HCEC 1CT (cell line): ENCODE measurements around the gene DNAH3.
A peak's percentile ranks its signal among the peaks of the same experiment; 100 is the strongest.
"Not testable (repeated sequence)": the region's sequence is repeated elsewhere in the genome, so short reads cannot be mapped to it uniquely, and the experiment has no call there.

ENCODE experiments used
- DNase-seq: peaks from one replicate; pipeline ENCODE4 v3.0.0-alpha.2; 2017

DNAH3 gene

GRCh38 chr16:20931066-20931600 lies 219.5 kb downstream of the DNAH3 start:
- DNase-seq: no peak

- no peak for DNase-seq
Measured at GRCh38 chr16:20930365-20930690, 220.3 kb downstream of the DNAH3 start.

- not testable (repeated sequence) for DNase-seq
Measured at GRCh38 chr16:20929676-20930364, 220.8 kb downstream of the DNAH3 start.

- DNase-seq: no peak
Measured at GRCh38 chr16:20928774-20929411, 221.8 kb downstream of the DNAH3 start.

GRCh38 chr16:20925751-20926150 lies 224.9 kb downstream of the DNAH3 start:
- no peak for DNase-seq

- DNase-seq: no peak
Measured at GRCh38 chr16:20923876-20924275, 226.8 kb downstream of the DNAH3 start.

- no peak for DNase-seq
Measured at GRCh38 chr16:20920799-20921198, 229.8 kb downstream of the DNAH3 start.

GRCh38 chr16:20920091-20920490 lies 230.6 kb downstream of the DNAH3 start:
- DNase-seq: no peak

GRCh38 chr16:20918486-20919239 lies 232.0 kb downstream of the DNAH3 start:
- no peak for DNase-seq

GRCh38 chr16:20916942-20917341 lies 233.7 kb downstream of the DNAH3 start:
- no peak for DNase-seq

GRCh38 chr16:20916289-20916688 lies 234.4 kb downstream of the DNAH3 start:
- DNase-seq: no peak

- peak; percentile 84 for DNase-seq
Measured at GRCh38 chr16:20911361-20911760, 239.3 kb downstream of the DNAH3 start.

GRCh38 chr16:20910781-20911321 lies 239.8 kb downstream of the DNAH3 start:
- DNase-seq: peak; percentile 94

- peak; percentile 91 for DNase-seq
Measured at GRCh38 chr16:20906341-20907255, 244.0 kb downstream of the DNAH3 start.

GRCh38 chr16:20905576-20905975 lies 245.1 kb downstream of the DNAH3 start:
- DNase-seq: no peak

GRCh38 chr16:20904507-20905081 lies 246.1 kb downstream of the DNAH3 start:
- peak; percentile 80 for DNase-seq

- no peak for DNase-seq
Measured at GRCh38 chr16:20903899-20904506, 246.6 kb downstream of the DNAH3 start.

GRCh38 chr16:20903116-20903898 lies 247.3 kb downstream of the DNAH3 start:
- DNase-seq: no peak

GRCh38 chr16:20902426-20902825 lies 248.2 kb downstream of the DNAH3 start:
- DNase-seq: no peak

- DNase-seq: peak; percentile 54
Measured at GRCh38 chr16:20901436-20902112, 249.1 kb downstream of the DNAH3 start.
